NCI-H1092 treated with DMSO at 0.1 percent for 48 hours (cell line): ENCODE results near the gene KRTAP5-5.
"Not testable (repeated sequence)": the region's sequence is repeated elsewhere in the genome, so short reads cannot be mapped to it uniquely, and the experiment has no call there.

ENCODE experiments used
- DNase-seq: peaks from one replicate; lab custom pipeline; 2025; lab: John Stamatoyannopoulos, UW

Gene KRTAP5-5

GRCh38 chr11:1642288-1643145 lies 12.9 kb downstream of the KRTAP5-5 start:
- DNase-seq, result no peak

- no peak for DNase-seq
Measured at GRCh38 chr11:1643146-1643690, 13.6 kb downstream of the KRTAP5-5 start.

GRCh38 chr11:1644601-1645356 lies 15.2 kb downstream of the KRTAP5-5 start:
- DNase-seq, result no peak

- no peak for DNase-seq
Measured at GRCh38 chr11:1645357-1645821, 15.8 kb downstream of the KRTAP5-5 start.

GRCh38 chr11:1646540-1646939 lies 17.0 kb downstream of the KRTAP5-5 start:
- not testable (repeated sequence) for DNase-seq

GRCh38 chr11:1647901-1648652 lies 18.5 kb downstream of the KRTAP5-5 start:
- no peak for DNase-seq

- no peak for DNase-seq
Measured at GRCh38 chr11:1648653-1649420, 19.3 kb downstream of the KRTAP5-5 start.

GRCh38 chr11:1650034-1650917 lies 20.7 kb downstream of the KRTAP5-5 start:
- DNase-seq, result peak; percentile 15

- no peak for DNase-seq
Measured at GRCh38 chr11:1650918-1651262, 21.3 kb downstream of the KRTAP5-5 start.

GRCh38 chr11:1651411-1651980 lies 21.9 kb downstream of the KRTAP5-5 start:
- DNase-seq, result no peak

GRCh38 chr11:1652026-1652425 lies 22.5 kb downstream of the KRTAP5-5 start:
- no peak for DNase-seq

- DNase-seq, result no peak
Measured at GRCh38 chr11:1652442-1652770, 22.8 kb downstream of the KRTAP5-5 start.

GRCh38 chr11:1652771-1653540 lies 23.4 kb downstream of the KRTAP5-5 start:
- DNase-seq, result peak; percentile 35

- no peak for DNase-seq
Measured at GRCh38 chr11:1653541-1654387, 24.2 kb downstream of the KRTAP5-5 start.

- DNase-seq, result no peak
Measured at GRCh38 chr11:1654388-1655167, 25.0 kb downstream of the KRTAP5-5 start.

GRCh38 chr11:1655168-1656060 lies 25.8 kb downstream of the KRTAP5-5 start:
- DNase-seq, result no peak

GRCh38 chr11:1656061-1656441 lies 26.5 kb downstream of the KRTAP5-5 start:
- no peak for DNase-seq
